Mesodermal cell (in vitro differentiated cells): ENCODE measurements around the gene DGAT2. TPM values are rescaled to one million over a fixed set of nuclear protein-coding genes. Genes with fewer than 3 reads are reported as not detected.

ENCODE experiments used
- H3K27ac ChIP-seq: 2 replicates; pipeline ENCODE4 v1.7.0; 2013; ENCODE audit warnings: mild to moderate bottlenecking, low read depth, low read length, moderate library complexity; ENCODE audit not compliant: severe bottlenecking
- H3K36me3 ChIP-seq: 2 replicates; pipeline ENCODE4 v1.7.1; 2013; ENCODE audit warnings: mild to moderate bottlenecking, low read length, moderate library complexity; ENCODE audit not compliant: control insufficient read depth, insufficient read depth
- H3K4me1 ChIP-seq: one replicate; pipeline ENCODE4 v1.7.1; 2013; ENCODE audit warnings: mild to moderate bottlenecking, low read length; ENCODE audit not compliant: insufficient read depth, control insufficient read depth, poor library complexity, severe bottlenecking
- H3K4me3 ChIP-seq: 2 replicates; pipeline ENCODE4 v1.7.0; 2013; ENCODE audit warnings: low read length, control low read depth, mild to moderate bottlenecking; ENCODE audit not compliant: insufficient read depth, poor library complexity, severe bottlenecking; ENCODE audit errors: extremely low read depth
- H3K9me3 ChIP-seq: 2 replicates; pipeline ENCODE4 v1.7.1; 2013; ENCODE audit warnings: mild to moderate bottlenecking, low read length, moderate library complexity; ENCODE audit not compliant: control insufficient read depth
- WGBS, 2 experiments: methylation state at CpG; one replicate each; pipeline ENCODE4 v1.1.5; 2013; ENCODE audit warnings: missing lambda C conversion rate in 2 of 2; ENCODE audit not compliant: insufficient coverage in 2 of 2; 5-methylcytosine and 5-hydroxymethylcytosine counted together
- polyA plus RNA-seq, 2 experiments: library from polyadenylated mRNA; stranded (reverse); fragments of 50-300 nt; gene quantifications; one replicate each; pipeline ENCODE4 v1.2.3, GENCODE V29; 2013

DGAT2 gene, protein sequence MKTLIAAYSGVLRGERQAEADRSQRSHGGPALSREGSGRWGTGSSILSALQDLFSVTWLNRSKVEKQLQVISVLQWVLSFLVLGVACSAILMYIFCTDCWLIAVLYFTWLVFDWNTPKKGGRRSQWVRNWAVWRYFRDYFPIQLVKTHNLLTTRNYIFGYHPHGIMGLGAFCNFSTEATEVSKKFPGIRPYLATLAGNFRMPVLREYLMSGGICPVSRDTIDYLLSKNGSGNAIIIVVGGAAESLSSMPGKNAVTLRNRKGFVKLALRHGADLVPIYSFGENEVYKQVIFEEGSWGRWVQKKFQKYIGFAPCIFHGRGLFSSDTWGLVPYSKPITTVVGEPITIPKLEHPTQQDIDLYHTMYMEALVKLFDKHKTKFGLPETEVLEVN
- polyA plus RNA-seq (2013, experiment 1 of 2), result 0.92 TPM
- 0.76 TPM for polyA plus RNA-seq (2013, experiment 2 of 2)

DNA sequence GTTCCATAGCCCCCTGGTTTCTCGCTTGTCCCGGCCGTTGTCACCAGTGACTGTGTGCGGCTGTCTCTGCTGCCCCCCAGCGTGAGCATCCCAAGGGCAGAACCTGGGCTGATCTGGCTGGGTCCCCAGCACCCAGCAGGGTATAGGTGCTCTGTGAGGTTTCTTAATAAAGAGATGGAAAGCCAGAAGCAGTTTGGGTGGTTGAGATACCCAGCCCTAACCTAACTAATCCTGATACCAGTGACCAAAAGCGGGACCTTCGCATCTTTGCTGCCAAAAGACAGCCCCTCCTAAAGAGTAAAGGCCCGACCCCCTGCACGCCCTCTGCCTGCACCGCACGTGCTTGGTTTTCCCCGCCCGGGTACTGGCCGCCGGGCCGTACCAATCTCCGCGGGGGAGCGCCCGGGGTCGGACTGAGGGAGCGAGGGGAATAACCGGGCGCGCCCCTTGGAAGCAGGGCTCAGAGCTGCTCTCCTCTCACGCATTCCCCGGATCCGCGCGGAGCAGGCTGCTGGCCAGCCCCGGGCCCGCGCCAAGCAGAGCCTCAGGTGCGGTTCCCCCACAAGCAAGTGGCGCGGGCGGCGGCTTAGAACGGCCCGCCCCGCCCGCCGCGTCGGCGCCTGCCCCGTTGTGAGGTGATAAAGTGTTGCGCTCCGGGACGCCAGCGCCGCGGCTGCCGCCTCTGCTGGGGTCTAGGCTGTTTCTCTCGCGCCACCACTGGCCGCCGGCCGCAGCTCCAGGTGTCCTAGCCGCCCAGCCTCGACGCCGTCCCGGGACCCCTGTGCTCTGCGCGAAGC is at the start of gene DGAT2:
TSS of gene DGAT2 (plus strand) at position 667 of the 797 bp plus-strand sequence. CDS start 214 bp downstream, outside the sequence.
- Histone ChIP-seq H3K4me1 (peaks cover 6% of the 10 kb centered on the region), H3K27ac (peak within 1 kb of the TSS; percentile 69)

DNA sequence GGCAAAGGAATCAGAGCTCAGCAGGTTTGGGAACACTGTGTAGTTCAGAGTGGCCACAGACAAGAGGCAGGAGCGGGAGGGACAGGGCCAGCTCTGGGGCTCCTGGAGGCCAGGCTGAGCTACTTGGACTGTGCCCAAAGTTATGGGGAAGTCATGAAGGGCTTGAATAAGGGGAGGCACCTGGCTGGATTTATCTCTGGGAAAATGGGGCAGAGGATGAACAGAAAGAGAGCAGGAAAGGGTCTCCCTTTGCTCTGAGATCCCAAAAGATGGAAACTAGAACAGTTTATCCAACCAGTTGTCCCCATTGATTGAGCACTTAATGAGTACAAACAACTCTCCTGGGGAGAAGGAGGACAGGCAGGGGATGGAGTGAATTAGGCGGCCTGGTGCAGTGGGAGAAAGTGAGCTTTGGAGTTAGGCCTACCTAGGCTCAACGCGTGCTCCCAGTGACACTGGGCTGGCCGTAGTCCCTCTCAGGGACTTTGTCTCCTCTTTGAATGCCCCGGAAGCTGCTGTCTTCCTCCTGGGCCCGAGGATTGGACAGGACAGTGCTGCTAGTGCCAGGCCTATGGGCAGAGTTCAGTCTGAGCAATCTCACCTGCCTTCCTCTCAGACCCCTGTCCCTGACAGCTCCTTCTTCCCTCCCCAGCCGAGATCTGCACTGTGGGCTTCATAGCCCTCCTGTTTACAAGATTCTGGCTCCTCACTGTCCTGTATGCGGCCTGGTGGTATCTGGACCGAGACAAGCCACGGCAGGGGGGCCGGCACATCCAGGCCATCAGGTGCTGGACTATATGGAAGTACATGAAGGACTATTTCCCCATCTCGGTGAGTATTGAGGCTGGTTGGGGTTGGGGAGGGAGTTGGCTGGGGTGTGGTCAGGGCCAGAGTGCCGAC is 49.0 kb upstream of the DGAT2 start:
- H3K4me1 ChIP-seq, result no peaks in the 10 kb centered on the region
- 94% methylated on average over 10 to 14 of the region's 14 CpGs for WGBS, 2 experiments
- H3K9me3 ChIP-seq, result no peaks in the 10 kb centered on the region
- H3K36me3 ChIP-seq, result no peaks in the 10 kb centered on the region
- H3K27ac ChIP-seq, result no peak overlapping the region
- H3K4me3 ChIP-seq, result no peak overlapping the region

More for the DNA sequence above, at the start of gene DGAT2:
- no peaks in the 10 kb centered on the region for H3K36me3 ChIP-seq
- WGBS, 2 experiments, result 4 to 7% methylated on average over 56 to 63 of the region's 66 CpGs
- peak within 1 kb of the TSS; percentile 37 for H3K4me3 ChIP-seq
- no peaks in the 10 kb centered on the region for H3K9me3 ChIP-seq

DNA sequence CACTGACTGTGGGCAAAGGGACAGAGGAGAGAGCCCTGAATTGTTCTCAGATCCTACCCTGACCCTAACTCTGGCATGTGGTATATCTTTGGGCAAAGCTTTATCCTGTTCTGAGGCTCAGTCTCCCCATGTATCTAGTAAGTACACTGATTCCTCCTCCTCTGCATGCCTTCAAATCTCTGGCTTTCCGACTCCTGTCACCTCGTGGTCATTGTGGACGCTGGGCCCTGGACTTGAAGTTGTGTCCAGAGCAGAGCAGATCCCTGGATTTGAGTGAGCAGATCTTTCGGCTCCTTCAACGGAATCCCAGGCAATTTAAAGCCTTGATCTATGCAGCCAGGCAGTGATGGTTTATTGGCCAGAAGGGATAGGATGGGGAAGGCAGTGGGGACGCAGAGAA is 47.9 kb upstream of the DGAT2 start:
- Histone ChIP-seq H3K4me3 (no peak overlapping the region), H3K36me3 (no peaks in the 10 kb centered on the region), H3K4me1 (no peaks in the 10 kb centered on the region), H3K9me3 (no peaks in the 10 kb centered on the region), H3K27ac (no peak overlapping the region)
- WGBS, 2 experiments, result 93 to 100% methylated on average over 6 of the region's 6 CpGs

DNA sequence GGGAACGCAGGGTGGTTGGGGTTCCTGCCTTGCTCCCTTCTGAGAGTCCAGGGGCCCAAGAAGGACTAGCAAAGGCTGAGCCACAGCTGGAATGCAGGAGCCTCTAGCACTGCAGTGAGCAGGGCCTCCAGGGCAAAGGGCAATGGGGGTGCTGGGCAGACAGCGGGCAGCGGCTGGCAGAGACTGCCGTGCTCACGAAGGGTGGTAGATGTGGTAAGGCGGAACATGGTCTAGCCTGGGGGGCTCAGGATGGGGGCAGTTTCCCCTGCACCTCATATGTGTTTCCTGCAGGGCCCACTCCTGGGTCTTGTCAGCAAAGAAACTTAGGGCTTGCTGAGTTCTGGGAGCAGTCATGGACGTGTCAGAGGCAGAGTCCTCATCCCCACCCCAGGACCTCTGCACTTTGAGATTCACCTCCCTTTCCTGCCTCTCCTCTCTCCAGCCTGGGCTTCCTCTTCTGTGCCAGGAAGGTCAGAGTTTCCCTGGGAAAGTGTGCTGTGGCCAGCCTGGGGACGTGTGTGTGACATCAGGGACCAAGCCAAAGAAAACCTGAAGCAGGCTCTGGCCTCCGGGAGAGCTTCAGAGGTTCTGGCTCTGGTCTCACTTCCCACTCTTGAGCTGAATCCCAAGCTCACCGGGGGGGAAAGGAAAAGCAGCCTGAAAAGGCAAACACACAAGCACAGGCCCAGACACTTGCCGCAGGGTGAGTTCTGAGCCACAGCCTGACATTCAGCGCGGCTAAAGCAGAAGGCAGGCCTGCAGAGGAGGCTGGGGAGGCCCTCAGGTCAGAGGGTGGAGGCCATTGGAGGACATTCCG is 46.5 kb upstream of the DGAT2 start:
- 86 to 92% methylated on average over 12 to 14 of the region's 14 CpGs for WGBS, 2 experiments
- no peak overlapping the region for H3K27ac ChIP-seq

DNA sequence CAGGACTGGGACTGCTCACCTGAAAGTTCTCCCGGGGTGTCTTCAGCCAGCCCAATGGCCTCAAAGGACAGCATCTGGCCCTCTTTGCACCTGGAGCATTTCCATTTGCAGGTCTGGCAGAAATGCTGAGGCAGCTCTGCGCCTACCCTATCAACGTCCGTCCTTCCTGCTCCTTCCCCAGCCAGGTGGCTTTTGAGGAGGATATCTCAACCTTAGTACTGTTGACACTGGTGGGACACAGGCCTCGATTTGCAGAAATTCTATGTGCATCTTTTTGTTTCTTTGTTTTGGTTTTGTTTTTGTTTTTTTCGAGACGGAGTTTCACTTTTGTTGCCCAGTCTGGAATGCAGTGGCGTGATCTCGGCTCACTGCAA is 45.9 kb upstream of the DGAT2 start:
- 85 to 96% methylated on average over 4 to 7 of the region's 9 CpGs for WGBS, 2 experiments

More for the DNA sequence above, 46.5 kb upstream of the DGAT2 start:
- no peaks in the 10 kb centered on the region for H3K4me1 ChIP-seq
- no peak overlapping the region for H3K4me3 ChIP-seq
- H3K9me3 ChIP-seq, result no peaks in the 10 kb centered on the region
- no peaks in the 10 kb centered on the region for H3K36me3 ChIP-seq

DNA sequence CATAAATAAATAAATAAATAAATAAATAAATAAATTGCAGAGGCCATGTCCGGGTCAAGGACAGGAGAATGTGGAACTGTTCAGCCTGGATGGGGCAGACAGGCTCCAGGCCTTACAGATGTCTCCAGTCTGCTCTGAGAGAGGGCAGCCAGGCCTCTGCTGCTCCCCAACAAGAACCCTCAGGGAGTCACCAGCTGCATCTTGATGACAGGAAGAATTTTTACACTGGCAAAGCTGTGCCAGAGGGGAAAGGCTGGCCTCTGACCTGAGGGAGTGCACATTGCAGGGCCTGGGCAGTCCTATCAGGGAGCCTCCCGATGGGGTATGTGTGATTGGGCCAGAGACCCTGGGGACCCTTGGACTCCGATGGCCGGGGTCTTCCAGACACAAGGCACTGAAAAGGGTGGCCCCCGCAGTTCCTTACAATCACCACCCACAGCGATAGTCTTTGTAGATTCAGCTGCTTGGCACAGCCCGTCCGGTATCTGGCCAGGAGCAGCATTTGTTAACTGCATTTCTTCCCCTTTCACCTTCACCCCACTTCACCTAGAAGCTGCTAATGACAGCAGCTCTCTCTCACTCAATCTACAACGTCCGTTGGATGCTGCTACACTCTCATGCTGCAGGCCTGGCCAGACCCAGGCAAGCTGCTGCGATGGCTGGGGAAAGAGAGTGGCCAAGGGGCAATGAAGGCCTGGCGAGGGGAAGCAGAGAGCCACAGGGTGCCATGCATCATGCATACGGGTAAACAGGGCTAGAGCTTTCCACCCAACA is 42.8 kb upstream of the DGAT2 start:
- 82 to 89% methylated on average over 11 to 13 of the region's 13 CpGs for whole genome bisulfite sequencing, 2 experiments
- Histone ChIP-seq H3K36me3 (no peaks in the 10 kb centered on the region), H3K9me3 (no peaks in the 10 kb centered on the region), H3K4me1 (no peaks in the 10 kb centered on the region), H3K27ac (no peak overlapping the region), H3K4me3 (no peak overlapping the region)

More for the DNA sequence above, 45.9 kb upstream of the DGAT2 start:
- Histone ChIP-seq H3K4me1 (no peaks in the 10 kb centered on the region), H3K9me3 (no peaks in the 10 kb centered on the region), H3K4me3 (no peak overlapping the region), H3K27ac (no peak overlapping the region), H3K36me3 (no peaks in the 10 kb centered on the region)

DNA sequence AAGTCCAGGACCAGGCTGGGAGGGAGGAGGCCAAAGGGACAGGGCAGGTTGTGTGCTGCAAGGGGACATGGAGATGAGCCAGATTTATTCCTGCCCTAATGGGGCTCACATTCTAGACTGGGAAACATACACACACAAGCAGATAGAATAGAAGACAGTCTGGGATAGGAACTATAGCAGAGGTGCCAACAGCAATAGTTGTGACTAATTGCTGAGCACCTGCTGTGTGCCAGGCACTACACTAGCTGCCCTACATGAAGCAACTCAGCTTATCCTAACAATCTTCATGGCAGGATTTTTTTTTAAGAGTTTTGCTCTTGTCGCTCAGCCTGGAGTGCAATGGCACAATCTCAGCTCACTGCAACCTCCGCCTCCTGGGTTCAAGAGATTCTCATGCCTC is 39.6 kb upstream of the DGAT2 start:
- H3K36me3 ChIP-seq, result no peaks in the 10 kb centered on the region
- WGBS, 2 experiments, result 83 to 87% methylated on average over 2 of the region's 2 CpGs
- no peaks in the 10 kb centered on the region for H3K9me3 ChIP-seq
- H3K4me3 ChIP-seq, result no peak overlapping the region
- H3K27ac ChIP-seq, result no peak overlapping the region
- H3K4me1 ChIP-seq, result no peaks in the 10 kb centered on the region

DNA sequence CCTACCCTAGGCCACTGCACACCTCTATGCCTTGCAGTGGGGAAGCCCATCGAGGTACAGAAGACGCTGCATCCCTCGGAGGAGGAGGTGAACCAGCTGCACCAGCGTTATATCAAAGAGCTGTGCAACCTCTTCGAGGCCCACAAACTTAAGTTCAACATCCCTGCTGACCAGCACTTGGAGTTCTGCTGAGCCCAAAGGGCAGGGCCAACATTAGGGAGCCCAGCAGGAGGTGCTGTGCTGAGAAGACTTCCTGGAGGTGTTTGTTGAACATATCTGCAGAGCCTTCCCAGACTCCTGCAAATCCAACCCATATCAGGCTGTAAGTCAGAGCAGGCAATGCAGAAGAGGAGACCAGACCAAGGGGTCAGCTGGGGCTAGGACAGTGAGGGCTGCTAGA is 37.5 kb upstream of the DGAT2 start:
- no peak overlapping the region for H3K4me3 ChIP-seq
- H3K9me3 ChIP-seq, result no peaks in the 10 kb centered on the region
- WGBS, 2 experiments, result 93 to 100% methylated on average over 5 of the region's 5 CpGs
- no peaks in the 10 kb centered on the region for H3K4me1 ChIP-seq
- no peaks in the 10 kb centered on the region for H3K36me3 ChIP-seq
- H3K27ac ChIP-seq, result no peak overlapping the region

DNA sequence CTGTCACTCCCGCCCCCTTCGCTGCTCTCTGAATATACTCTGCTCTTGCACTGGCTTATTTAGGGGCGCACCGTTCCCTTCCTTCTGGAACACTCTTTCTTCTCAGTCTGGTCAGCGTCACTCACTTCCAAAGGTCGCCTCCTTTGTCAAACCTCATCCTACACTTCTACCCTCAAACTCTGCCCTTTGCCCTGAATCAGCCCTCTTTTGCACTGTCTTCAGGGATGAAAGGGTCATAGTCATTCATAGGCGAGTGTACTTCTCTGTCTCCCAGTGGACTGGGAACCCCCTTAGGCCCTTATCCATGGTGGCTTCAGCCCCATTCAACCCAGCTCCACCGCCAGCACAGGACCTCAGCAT is 35.5 kb upstream of the DGAT2 start:
- Histone ChIP-seq H3K27ac (no peak overlapping the region), H3K36me3 (no peaks in the 10 kb centered on the region), H3K4me3 (no peak overlapping the region), H3K9me3 (no peaks in the 10 kb centered on the region), H3K4me1 (no peaks in the 10 kb centered on the region)
- 94 to 98% methylated on average over 6 to 7 of the region's 8 CpGs for WGBS, 2 experiments
